SJSA1 (cell line): ENCODE measurements around the gene TARBP1. TPM values are rescaled to one million over a fixed set of nuclear protein-coding genes. Genes with fewer than 3 reads are reported as not detected.
"Not testable (repeated sequence)": the region's sequence is repeated elsewhere in the genome, so short reads cannot be mapped to it uniquely, and the experiment has no call there.

ENCODE experiments used
- DNase-seq, 2 experiments: peaks; one replicate each; pipeline ENCODE4 v3.0.0-alpha.2; 2015 to 2020; ENCODE audit warnings: low spot score in 2 of 2, low read depth in 1 of 2
- H3K27ac ChIP-seq: fragments of 250-450 bp; sonication (Bioruptor Pico); 2 replicates; pipeline ENCODE4 v1.5.1; 2020; ENCODE audit warnings: mild to moderate bottlenecking, moderate library complexity
- H3K27me3 ChIP-seq: fragments of 250-450 bp; sonication (Bioruptor Pico); replicated peaks from 2 replicates; pipeline ENCODE4 v1.5.1; 2020; ENCODE audit warnings: mild to moderate bottlenecking, moderate library complexity
- H3K36me3 ChIP-seq: fragments of 250-450 bp; sonication (Bioruptor Pico); 2 replicates; pipeline ENCODE4 v1.5.1; 2020; ENCODE audit warnings: mild to moderate bottlenecking
- H3K4me1 ChIP-seq: fragments of 250-450 bp; sonication (Bioruptor Pico); replicated peaks from 2 replicates; pipeline ENCODE4 v1.6.1; 2021; ENCODE audit warnings: mild to moderate bottlenecking
- H3K4me3 ChIP-seq: fragments of 250-450 bp; sonication (Bioruptor Pico); 2 replicates; pipeline ENCODE4 v1.5.1; 2020; ENCODE audit warnings: mild to moderate bottlenecking
- H3K9me3 ChIP-seq: fragments of 250-450 bp; sonication (Bioruptor Pico); replicated peaks from 2 replicates; pipeline ENCODE4 v1.5.1; 2020; ENCODE audit warnings: mild to moderate bottlenecking
- total RNA-seq: library from RNA; depleted of rRNA; stranded (reverse); fragments of >200 nt; shearing (Covaris generic); gene quantifications from 2 replicates; pipeline ENCODE4 v1.2.3, GENCODE V29; 2014; rRNA removed

The TARBP1 gene, protein sequence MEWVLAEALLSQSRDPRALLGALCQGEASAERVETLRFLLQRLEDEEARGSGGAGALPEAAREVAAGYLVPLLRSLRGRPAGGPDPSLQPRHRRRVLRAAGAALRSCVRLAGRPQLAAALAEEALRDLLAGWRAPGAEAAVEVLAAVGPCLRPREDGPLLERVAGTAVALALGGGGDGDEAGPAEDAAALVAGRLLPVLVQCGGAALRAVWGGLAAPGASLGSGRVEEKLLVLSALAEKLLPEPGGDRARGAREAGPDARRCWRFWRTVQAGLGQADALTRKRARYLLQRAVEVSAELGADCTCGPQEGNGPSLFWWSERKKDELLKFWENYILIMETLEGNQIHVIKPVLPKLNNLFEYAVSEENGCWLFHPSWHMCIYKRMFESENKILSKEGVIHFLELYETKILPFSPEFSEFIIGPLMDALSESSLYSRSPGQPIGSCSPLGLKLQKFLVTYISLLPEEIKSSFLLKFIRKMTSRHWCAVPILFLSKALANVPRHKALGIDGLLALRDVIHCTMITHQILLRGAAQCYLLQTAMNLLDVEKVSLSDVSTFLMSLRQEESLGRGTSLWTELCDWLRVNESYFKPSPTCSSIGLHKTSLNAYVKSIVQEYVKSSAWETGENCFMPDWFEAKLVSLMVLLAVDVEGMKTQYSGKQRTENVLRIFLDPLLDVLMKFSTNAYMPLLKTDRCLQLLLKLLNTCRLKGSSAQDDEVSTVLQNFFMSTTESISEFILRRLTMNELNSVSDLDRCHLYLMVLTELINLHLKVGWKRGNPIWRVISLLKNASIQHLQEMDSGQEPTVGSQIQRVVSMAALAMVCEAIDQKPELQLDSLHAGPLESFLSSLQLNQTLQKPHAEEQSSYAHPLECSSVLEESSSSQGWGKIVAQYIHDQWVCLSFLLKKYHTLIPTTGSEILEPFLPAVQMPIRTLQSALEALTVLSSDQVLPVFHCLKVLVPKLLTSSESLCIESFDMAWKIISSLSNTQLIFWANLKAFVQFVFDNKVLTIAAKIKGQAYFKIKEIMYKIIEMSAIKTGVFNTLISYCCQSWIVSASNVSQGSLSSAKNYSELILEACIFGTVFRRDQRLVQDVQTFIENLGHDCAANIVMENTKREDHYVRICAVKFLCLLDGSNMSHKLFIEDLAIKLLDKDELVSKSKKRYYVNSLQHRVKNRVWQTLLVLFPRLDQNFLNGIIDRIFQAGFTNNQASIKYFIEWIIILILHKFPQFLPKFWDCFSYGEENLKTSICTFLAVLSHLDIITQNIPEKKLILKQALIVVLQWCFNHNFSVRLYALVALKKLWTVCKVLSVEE (N-terminal part only)
- 18.9 and 21.0 TPM in 2 replicates for total RNA-seq

DNA sequence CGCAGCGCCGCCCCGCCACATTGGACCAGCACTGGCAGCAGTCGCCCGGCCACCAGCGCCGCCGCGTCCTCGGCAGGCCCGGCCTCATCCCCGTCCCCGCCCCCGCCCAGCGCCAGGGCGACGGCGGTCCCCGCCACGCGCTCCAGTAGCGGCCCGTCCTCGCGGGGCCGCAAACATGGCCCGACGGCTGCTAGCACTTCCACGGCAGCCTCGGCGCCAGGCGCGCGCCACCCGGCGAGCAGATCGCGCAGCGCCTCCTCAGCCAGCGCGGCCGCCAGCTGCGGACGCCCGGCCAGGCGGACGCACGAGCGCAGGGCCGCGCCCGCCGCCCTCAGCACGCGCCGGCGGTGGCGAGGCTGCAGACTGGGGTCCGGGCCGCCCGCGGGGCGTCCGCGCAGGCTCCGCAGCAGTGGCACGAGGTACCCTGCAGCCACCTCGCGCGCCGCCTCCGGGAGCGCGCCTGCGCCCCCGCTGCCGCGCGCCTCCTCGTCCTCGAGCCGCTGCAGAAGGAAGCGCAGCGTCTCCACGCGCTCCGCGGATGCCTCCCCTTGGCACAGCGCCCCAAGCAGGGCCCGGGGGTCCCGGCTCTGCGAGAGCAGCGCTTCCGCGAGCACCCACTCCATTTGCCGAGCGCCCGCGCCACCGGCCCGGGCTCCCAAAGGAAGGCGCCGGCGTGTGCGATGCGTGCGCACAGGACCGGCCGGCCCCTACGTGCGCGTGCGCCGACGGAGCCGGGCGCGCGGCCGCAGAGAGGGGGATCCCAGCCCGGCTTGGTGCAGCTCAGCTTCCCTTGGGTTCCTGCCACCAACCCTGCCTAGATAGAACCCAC is at the start of gene TARBP1:
TSS of gene TARBP1 (minus strand) at position 699 of the 829 bp plus-strand sequence. CDS start at position 623, 76 bp downstream.
- peak; percentile 74 to 90 for DNase-seq
- no peaks in the 10 kb centered on the region for H3K27me3 ChIP-seq

DNA sequence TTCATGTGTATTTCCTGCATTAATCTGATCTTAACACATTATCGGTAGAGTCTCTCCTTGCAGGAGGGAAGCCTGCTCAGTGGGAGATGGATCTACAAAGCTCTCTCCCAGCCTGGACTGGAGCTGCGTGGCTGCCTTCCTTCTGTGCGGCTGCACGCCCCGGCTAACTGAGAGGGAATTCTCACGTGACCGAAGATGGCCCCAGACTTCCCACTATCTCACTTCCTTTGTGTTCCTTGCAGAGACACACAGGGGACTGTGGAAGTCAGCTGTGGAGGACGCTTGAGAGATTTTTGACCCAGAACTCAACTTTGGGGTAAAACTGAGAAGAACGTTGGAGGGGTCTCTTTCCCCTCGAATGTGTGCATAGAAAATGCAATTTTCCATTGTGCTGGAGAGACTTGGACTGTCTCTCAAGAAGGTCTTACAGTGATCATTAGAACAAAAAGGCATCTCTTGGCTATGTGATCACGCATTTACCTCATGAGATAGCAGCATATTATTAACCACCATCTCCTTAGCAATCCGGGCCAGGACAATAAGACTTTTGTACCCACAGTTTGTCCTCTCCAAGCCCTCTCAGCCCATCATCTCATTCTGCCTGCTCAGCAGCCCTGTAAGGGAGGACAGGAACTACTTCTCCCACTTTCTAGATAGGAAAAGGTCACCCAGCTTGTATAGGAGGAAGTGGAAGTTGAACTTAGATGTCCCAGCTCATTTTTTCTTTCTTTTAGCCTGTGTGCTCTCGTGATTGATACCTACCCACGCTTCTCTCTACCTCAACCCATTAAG is 49.3 kb upstream of the TARBP1 start:
- Histone ChIP-seq H3K9me3 (no peaks in the 10 kb centered on the region), H3K36me3 (no peaks in the 10 kb centered on the region), H3K4me1 (peaks cover 13% of the 10 kb centered on the region), H3K27ac (no peak overlapping the region), H3K27me3 (no peaks in the 10 kb centered on the region), H3K4me3 (no peak overlapping the region)
- no peak for DNase-seq

More for the DNA sequence above, at the start of gene TARBP1:
- H3K27ac ChIP-seq = 0 out of 2 replicates have a peak within 1 kb of the TSS, but pooled peaks have one; percentile 41
- H3K36me3 ChIP-seq = peaks cover 8% of the 10 kb centered on the region; the same call in 1 of the 2 replicates
- peaks cover 21% of the 10 kb centered on the region for H3K4me1 ChIP-seq
- no peaks in the 10 kb centered on the region; the same call in 1 of the 2 replicates for H3K9me3 ChIP-seq
- peak within 1 kb of the TSS; percentile 93 for H3K4me3 ChIP-seq

GRCh38 chr1:234527346-234527745 is 48.4 kb upstream of the TARBP1 start:
- Histone ChIP-seq H3K27me3 (no peaks in the 10 kb centered on the region), H3K27ac (no peak overlapping the region), H3K4me1 (peaks cover 13% of the 10 kb centered on the region), H3K9me3 (no peaks in the 10 kb centered on the region), H3K36me3 (no peaks in the 10 kb centered on the region), H3K4me3 (no peak overlapping the region)
- no peak for DNase-seq

GRCh38 chr1:234526922-234527321 is 47.9 kb upstream of the TARBP1 start:
- Histone ChIP-seq H3K9me3 (no peaks in the 10 kb centered on the region), H3K27me3 (no peaks in the 10 kb centered on the region), H3K4me1 (peaks cover 11% of the 10 kb centered on the region), H3K36me3 (no peaks in the 10 kb centered on the region), H3K27ac (no peak overlapping the region), H3K4me3 (no peak overlapping the region)
- DNase-seq = no peak

GRCh38 chr1:234525099-234525799 is 46.3 kb upstream of the TARBP1 start:
- peaks cover 11% of the 10 kb centered on the region for H3K4me1 ChIP-seq
- no peaks in the 10 kb centered on the region for H3K9me3 ChIP-seq
- no peak for DNase-seq
- H3K27me3 ChIP-seq = no peaks in the 10 kb centered on the region
- H3K27ac ChIP-seq = no peak overlapping the region
- H3K36me3 ChIP-seq = no peaks in the 10 kb centered on the region
- H3K4me3 ChIP-seq = no peak overlapping the region

DNA sequence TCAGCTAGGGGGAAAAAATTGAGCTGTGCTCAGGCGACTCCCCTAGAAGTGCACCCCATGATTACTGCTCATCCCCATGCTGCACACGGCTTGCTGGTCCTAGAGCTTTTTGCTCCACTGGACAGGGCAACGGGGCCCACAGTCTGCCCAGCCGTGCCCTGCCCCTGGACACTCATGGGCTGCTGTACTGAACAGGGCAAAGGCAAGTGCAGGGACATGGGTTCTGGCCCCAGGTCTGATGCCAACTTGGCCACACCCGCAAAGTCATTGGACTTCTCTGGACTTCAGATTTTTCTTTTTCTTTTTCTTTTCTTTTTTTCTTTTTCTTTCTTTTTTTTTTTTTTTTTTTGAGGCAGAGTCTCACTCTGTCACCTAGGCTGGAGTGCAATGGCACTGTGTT is 42.9 kb upstream of the TARBP1 start:
- H3K27me3 ChIP-seq = no peaks in the 10 kb centered on the region
- H3K4me1 ChIP-seq = peaks cover 11% of the 10 kb centered on the region
- no peaks in the 10 kb centered on the region for H3K36me3 ChIP-seq
- H3K4me3 ChIP-seq = no peak overlapping the region
- no peak overlapping the region for H3K27ac ChIP-seq
- no peak for DNase-seq
- H3K9me3 ChIP-seq = no peaks in the 10 kb centered on the region; the same call in 1 of the 2 replicates

- H3K4me3 ChIP-seq = no peak overlapping the region
- no peaks in the 10 kb centered on the region; the same call in 1 of the 2 replicates for H3K9me3 ChIP-seq
- peaks cover 11% of the 10 kb centered on the region for H3K4me1 ChIP-seq
- no peaks in the 10 kb centered on the region for H3K27me3 ChIP-seq
- H3K36me3 ChIP-seq = no peaks in the 10 kb centered on the region
- no peak overlapping the region for H3K27ac ChIP-seq
- no peak for DNase-seq
These were observed 42.2 kb upstream of the TARBP1 start for GRCh38 chr1:234520908-234521817.

- DNase-seq = no peak
- H3K27ac ChIP-seq = no peak overlapping the region
- H3K4me1 ChIP-seq = peaks cover 20% of the 10 kb centered on the region
- H3K4me3 ChIP-seq = no peak overlapping the region
- H3K36me3 ChIP-seq = no peaks in the 10 kb centered on the region
- H3K9me3 ChIP-seq = no peaks in the 10 kb centered on the region; the same call in 1 of the 2 replicates
- no peaks in the 10 kb centered on the region for H3K27me3 ChIP-seq
These were observed 40.5 kb upstream of the TARBP1 start for GRCh38 chr1:234519506-234519905.

- Histone ChIP-seq H3K9me3 (no peaks in the 10 kb centered on the region; the same call in 1 of the 2 replicates), H3K27me3 (no peaks in the 10 kb centered on the region), H3K4me3 (no peak overlapping the region), H3K27ac (no peak overlapping the region), H3K4me1 (peaks cover 20% of the 10 kb centered on the region), H3K36me3 (no peaks in the 10 kb centered on the region)
- DNase-seq = no peak
These were observed 39.9 kb upstream of the TARBP1 start for GRCh38 chr1:234518876-234519275.

DNA sequence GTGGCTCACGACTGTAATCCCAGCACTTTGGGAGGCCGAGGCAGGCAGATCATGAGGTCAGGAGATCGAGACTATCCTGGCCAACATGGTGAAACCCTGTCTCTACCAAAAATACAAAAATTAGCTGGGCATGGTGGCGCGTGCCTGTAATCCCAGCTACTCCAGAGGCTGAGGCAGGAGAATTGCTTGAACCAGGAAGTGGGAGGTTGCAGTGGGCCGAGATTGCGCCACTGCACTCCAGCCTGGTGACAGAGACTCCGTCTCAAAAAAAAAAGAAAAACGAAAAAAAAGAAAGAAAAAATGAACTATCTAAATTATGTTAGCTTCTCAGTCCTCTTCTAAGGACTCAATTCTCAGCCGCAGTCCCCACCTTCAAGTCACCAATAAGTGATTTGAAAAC is 39.1 kb upstream of the TARBP1 start:
- H3K27me3 ChIP-seq, H3K4me3 ChIP-seq, H3K9me3 ChIP-seq, H3K27ac ChIP-seq, DNase-seq, H3K36me3 ChIP-seq: not testable (repeated sequence)
- peaks cover 16% of the 10 kb centered on the region for H3K4me1 ChIP-seq
